Measurements from ENCODE around the gene ARFGEF2.
"Not testable (repeated sequence)": the region's sequence is repeated elsewhere in the genome, so short reads cannot be mapped to it uniquely, and the experiment has no call there.

The ARFGEF2 gene

DNA sequence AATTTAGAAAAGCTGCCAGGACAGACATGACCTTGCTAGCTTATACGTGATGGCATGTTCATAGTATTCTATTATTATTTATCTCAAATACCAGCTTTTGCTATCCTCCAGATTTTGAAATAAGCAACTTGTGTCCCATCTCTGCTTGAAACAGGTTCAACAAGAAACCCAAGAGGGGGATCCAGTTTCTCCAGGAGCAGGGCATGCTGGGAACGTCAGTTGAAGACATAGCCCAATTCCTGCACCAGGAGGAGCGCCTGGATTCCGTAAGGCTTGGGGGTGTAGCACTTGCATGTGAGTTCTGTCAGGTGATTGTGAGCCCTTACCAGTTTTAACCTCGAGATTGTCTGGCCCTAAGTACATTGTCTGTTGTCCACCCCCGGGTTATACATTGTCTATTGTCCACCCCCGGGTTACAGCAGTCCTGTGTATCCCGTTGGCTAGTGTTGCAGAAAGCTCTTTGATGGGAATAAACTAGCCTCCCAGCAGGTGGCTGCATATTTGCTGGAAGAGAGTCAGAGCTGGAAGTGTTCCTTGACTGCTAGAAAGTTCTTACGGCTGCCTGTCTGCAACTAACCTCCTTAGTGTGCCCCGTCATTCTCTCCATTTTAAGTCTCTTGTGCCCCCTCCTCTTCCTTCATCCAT, 63.2 kb downstream of the ARFGEF2 start:
- in situ Hi-C loops (cut with MboI; ENCODE audit: low sequenced_read_pairs) = no loop called here

DNA sequence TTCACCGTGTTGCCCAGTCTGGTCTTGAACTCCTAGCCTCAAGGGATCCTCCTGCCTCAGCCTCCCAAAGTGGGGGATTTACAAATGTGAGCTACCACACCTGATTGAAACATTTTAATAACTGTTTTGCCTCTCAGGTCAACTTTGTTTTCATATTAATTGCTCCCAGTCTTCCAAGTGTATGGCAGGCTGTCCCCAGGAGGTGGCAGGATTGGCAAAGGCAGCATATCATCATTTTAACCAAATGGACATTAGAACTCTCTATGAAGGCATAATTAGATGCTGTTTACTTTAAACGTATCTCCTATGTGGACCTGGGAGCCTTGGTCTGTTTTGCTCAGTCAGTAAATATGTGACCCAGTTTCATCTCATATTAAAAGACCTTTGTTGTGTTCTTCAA, 65.4 kb downstream of the ARFGEF2 start:
- in situ Hi-C loops (cut with MboI; ENCODE audit: low sequenced_read_pairs) = no loop called here

DNA sequence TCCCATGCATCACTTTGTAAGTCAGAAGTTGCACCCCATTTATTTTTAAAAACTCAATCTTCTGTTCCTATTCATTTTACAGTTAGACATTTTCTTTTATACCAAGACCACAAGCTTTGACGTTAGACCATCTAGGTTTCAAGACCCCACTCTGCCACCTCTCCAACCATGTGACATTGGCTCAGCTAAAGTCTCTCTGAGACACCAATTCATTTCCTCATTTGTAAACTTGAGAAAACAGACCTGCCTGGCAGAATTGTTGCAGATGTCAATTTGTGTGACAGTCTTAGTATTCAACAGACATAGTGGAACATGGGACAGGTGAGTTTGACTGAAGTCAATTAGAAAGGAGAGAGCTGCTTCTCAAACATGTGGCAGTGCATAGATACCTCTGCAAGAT, 69.0 kb downstream of the ARFGEF2 start:
- in situ Hi-C loops (cut with MboI; ENCODE audit: low sequenced_read_pairs) = no loop called here

DNA sequence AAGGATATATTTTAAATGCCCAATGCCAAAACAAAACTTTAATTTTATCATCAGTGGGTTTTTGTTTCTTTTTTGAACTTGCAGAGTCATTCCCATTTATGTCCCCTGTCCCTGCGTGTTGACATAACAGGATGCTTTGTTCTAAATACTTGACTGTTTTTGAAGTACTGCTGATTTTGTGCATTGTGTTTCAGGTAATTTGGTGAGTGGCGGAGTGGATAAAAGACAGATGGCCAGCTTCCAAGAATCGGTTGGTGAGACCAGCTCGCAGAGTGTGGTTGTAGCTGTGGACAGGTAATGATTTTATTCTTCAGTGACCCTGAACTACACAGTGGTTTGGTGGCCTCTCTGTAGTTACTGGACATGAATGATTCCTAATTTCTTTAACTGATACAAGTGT, 74.1 kb downstream of the ARFGEF2 start:
- in situ Hi-C loops (cut with MboI; ENCODE audit: low sequenced_read_pairs) = no loop called here

DNA sequence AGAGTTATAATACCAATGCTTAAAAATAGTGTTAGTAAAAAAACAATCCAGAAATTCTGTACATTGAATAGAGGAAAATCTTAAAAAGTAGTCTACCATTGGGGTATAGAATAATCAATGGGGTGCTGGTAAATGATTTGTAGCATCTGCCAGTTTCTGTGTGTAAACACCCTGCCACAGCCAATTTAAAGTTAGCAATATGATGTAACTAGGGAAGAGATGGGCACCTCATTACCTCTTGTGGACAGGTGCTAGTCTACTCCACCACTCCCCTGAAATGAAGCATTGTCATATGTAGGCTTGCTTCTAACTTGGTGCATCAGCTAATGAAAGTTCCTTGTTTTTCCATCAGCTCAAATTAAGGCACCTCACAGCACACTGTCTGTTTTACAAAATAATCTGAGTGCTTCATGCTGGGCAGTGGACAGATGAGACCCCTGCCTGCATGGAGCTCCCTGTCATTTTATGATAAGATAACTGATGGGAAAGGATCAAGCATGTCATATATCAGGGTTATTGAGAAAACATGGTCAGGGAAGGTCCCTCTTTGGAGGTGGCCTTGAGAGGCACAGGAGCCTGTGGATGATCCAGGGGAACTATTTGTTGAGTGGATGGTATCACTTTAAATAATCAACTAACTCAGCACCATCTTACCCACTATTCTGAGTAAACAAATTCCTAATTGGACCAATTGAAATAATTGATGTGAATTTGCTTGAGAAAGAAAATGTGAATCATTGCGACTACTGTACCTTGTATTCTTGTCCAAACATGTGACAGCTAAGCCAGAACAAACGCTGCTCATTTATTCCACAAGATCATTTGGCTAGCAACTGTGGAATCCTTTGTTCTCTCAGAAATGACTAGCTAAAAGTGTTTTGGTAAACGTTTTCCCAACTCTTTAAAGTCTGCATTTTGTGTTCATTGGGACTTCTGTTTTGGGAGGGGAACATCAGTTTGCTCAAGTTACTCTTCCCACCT, 78.7 kb downstream of the ARFGEF2 start:
- in situ Hi-C loops (cut with MboI; ENCODE audit: low sequenced_read_pairs) = no loop called here

DNA sequence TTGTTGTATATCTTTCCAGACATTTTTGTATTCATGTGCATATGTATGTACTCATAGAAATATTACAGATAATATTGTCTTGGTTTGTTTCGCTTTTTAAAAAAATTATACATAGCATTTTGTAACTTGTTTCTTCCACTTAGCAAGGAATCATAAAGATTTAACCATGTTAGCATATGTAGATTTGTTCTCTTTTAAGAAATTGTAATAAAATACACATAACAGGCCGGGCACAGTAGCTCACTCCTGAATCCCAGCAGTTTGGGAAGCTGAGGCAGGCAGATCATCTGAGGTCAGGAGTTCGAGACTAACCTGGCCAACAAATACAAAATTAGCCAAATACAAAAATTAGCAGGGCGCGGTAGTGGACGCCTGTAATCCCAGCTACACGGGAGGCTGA, 80.2 kb downstream of the ARFGEF2 start:
- in situ Hi-C loops (cut with MboI; ENCODE audit: low sequenced_read_pairs) = no loop called here

DNA sequence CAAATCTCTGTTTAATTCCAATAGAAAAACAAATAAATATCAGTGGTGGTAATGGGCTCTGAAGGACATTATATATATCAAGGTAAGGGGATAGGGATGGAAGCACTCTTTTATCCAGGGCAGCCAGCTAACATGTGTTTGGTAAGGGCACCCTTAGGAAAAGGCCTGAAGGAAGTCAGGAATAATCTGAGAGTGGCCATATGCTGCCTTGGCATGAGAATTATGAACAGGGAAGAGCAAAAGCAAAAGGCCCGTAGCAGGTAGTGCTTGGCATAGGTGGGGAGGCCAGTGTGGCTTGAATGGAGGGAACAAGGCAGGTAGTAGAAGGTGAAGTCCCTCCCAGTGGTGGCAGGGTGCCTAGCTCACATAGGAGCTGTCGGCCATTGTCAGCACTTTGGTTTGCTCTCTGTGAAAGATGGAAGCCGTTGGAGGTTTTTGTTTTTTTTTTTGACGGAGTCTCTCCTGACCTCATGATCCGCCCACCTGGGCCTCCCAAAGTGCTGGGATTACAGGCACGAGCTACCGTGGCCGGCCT, 85.0 kb downstream of the ARFGEF2 start:
- in situ Hi-C loops (cut with MboI; ENCODE audit: low sequenced_read_pairs) = no loop called here

DNA sequence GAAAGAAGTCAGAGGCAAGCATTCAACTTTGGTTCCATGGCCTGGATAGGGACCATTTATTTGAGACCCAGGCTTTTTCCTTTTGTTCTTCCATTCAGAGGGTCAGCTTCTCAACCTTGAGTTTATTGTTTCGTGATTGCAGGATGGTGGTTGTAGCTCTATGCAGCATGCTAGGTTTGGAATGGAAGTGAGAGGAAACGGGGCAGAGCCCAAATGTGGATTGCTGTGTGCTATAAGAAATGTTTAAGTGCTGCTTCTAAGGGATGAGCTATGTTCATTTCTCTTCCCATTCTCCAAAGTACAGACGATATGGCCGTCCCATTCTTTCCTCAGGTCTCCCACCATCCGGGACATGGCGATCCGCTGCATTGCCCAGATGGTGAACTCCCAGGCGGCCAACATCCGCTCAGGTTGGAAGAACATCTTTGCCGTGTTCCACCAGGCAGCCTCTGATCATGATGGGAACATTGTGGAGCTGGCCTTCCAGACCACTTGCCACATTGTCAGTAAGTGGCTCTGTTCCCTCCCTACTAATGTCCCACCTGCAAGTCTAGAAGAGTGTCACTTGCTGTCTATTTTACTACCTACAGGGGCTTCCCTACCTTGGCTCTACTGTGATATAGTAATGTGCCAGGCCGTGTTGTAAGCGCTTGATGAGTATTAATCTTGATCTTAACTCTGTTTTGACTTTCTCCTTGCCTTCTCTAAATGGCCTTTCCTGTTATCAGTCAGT, 88.6 kb downstream of the ARFGEF2 start:
- in situ Hi-C loops (cut with MboI; ENCODE audit: low sequenced_read_pairs) = no loop called here

DNA sequence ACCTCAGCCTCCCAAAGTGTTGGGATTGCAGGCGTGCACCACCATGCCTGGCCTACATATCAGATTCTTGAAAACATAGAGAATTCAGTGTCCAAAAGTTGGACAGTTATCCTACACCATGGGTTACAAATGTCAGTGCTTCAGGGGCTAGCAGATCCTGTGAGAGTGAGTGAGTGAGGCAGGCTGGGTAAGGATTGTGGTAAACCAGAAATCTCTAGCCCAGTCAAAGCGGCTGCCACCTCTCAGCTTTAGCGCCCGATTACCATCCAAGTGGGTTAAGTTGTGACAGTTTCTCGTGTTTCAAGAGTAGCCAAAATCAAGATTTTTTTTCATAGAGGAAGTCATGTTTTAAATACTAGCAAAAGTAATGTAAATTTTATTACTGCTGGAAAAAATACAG, 102.7 kb downstream of the ARFGEF2 start:
- in situ Hi-C loops (cut with MboI; ENCODE audit: low sequenced_read_pairs) = no loop called here

DNA sequence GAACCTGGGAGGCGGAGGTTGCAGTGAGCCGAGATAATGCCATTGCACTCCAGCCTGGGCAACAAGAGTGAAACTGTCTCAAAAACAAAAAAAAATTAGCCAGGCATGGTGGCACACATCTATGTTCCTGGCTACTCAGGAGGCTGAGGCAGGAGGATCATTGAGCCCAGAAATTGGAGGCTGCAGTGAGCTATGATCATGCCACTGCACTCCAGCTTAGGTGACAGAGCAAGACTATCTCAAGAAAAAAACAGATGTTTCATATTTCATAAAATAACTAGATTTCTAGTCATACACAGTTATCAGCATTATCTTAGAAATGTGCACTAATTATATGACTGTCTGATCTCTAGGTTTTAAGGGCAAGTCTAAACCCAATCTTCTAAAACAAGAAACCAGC, 106.7 kb downstream of the ARFGEF2 start:
- in situ Hi-C loops (cut with MboI; ENCODE audit: low sequenced_read_pairs) = not testable (repeated sequence)

DNA sequence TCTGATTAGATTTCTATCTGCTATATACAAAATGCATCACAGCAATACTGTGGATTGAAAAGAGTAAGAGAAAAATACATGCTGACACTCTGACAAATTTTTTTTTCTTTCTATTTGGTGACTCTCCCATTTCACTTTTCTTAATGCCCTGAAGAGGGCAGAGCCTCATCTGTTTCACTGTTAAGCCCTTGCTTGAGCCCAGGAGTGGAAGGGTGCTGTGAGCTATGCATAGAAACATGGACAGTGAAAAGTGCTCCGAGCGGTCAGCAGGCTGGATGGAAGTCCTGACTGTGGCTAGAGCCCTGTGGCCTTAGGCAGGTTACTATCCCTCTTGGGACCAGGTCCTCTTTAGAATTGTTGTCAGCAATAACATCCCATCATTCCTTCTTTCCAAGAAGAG, 107.2 kb downstream of the ARFGEF2 start:
- in situ Hi-C loops (cut with MboI; ENCODE audit: low sequenced_read_pairs) = no loop called here

DNA sequence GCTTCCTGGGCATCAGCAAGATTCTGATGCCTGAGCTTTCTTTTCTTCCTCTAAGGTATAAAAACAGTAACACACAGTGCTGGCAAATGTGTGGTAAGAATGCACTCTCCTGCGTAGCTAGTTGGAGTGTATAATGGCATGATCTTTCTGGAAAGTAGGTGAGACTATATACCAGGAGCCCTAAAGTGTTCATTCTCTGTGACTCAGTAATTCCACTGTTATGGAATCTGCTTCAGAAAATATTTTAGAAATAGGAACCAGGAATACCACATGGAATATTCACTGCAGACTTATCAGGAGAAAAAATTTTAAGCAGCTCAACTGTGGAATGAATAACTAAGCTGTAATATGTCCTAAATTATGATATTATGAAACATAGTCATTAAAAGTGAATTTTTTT, 107.7 kb downstream of the ARFGEF2 start:
- in situ Hi-C loops (cut with MboI; ENCODE audit: low sequenced_read_pairs) = no loop called here

DNA sequence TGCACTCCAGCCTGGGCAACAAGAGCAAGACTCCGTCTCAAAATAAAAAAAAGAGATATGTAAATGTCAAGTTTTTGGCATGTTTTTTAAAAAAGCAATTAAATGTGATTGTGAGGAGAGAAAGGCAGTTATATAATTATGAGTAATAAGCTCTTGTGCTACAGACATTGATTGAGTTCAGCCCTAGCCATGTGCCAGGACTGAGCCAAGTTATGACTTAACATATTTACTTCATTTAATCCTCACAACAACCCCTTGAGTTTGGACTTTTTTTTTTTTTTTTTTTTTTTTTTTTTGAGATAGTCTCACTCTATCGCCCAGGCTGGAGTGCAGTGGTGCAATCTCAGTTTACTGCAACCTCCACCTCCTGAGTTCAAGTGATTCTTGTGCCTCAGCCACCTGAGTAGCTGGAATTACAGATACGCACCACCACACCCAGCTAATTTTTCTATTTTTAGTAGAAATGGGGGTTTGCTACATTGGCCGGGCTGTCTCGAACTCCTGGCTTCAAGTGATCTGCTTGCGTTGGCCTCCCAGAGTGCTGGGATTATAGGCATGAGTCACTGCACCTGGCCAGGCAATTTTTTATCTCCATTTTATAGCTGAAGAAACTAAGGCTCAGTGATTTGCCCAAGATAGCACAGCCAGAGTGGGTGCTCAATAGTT, 109.6 kb downstream of the ARFGEF2 start:
- in situ Hi-C loops (cut with MboI; ENCODE audit: low sequenced_read_pairs) = no loop called here

DNA sequence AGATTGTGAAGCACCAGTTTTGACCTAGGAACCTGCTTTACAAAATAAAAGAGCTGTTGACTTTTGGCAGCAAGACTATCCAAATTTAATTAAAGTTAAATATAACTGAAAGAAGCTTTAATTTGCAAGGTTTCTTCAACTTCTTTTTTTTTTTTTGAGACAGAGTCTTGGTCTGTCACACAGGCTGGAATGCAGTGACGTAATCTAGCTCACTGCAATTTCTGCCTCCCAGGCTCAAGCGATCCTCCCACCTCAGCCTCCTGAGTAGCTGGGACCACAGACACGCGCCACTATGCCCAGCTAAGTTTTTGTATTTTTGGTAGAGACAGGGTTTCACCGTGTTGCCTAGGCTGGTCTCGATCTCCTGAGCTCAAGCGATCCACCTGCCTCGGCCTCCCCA, 110.9 kb downstream of the ARFGEF2 start:
- in situ Hi-C loops (cut with MboI; ENCODE audit: low sequenced_read_pairs) = no loop called here

DNA sequence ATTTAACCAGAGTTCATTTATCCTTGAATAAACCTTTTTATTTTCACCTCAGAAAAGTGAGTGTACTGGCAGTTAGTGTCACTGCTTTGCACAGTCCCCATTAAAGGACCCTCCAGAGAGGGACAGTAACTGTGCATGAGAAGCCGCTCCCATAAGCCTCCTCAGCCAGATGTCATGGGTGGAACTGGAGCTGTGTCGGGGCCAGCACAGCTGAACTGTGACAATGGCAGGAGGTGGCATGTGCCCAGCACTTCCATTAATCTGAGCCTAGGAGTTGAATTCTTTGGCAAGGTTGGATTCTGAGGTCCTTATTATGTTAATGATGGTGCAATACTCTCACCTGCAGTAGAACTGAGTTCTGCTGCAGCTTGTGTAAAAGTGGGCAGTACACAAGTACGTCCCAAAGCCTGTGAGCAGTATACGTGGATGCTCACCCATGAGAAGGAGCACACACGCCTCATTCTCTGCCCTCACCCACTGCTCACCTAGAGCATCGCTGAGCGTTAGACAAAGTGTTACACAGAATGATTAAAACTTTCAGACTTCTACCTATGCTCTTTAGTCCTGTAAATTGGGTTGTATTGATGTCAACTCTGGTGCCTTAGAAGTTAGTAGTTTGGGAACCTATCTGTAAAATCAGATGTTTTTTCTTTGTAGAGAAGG, 112.7 kb downstream of the ARFGEF2 start:
- in situ Hi-C loops (cut with MboI; ENCODE audit: low sequenced_read_pairs) = no loop called here

DNA sequence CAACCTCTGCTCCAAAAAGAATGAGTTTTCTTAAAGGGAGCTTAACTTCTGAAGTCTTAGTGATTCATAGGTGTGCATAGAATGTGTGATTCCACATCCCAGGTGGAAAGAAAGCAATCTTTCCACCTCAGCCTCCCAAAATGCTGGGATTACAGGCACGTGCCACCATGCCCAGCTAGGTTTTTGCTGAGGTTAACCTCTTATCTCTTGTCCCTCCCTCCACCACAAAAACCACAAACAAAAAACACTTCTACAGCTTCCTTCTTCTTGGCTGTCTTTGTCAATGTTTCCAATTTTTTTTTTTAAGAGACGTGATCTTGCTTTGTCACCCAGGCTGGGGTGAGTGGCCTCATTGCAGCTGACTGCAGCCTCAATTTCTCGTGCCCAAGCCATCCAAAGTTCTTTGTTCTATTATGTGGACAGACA, 116.5 kb downstream of the ARFGEF2 start:
- in situ Hi-C loops (cut with MboI; ENCODE audit: low sequenced_read_pairs) = no loop called here

DNA sequence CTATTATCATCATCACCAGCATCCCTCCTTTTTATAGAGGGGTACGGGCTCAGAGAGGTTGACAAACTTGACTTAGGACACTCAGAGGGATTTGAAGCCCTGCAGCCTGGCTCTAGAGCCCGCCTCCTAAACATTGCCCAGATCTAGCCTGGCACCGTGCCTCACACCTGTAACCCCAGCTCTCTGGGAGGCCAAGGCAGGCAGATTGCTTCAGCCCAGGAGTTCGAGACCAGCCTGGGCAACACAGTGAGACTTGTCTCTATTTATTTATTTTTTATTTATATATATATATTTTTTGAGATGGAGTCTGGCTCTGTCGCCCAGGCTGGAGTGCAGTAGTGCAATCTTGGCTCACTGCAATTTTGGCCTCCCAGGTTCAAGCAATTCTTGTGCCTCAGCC, 118.3 kb downstream of the ARFGEF2 start:
- in situ Hi-C loops (cut with MboI; ENCODE audit: low sequenced_read_pairs) = no loop called here

DNA sequence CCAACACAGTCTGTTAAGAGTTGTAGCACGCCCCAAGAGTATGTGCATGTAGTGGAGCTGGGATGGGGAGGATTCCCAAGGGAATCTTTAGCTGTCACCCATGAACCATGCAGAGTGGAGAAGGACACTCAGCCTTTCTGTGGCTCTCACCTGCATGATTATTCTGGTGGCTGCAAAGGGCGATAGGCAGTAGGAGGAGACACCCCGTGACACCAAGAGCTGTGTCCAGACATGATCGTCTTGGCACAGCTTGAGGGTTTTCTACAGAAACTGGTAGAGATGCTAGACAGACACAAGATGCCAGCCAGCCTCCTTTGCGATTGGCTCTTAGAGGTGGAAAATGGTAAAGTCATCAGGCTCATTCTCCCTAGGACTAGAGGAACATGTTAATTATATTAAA, 121.5 kb downstream of the ARFGEF2 start:
- in situ Hi-C loops (cut with MboI; ENCODE audit: low sequenced_read_pairs) = no loop called here

DNA sequence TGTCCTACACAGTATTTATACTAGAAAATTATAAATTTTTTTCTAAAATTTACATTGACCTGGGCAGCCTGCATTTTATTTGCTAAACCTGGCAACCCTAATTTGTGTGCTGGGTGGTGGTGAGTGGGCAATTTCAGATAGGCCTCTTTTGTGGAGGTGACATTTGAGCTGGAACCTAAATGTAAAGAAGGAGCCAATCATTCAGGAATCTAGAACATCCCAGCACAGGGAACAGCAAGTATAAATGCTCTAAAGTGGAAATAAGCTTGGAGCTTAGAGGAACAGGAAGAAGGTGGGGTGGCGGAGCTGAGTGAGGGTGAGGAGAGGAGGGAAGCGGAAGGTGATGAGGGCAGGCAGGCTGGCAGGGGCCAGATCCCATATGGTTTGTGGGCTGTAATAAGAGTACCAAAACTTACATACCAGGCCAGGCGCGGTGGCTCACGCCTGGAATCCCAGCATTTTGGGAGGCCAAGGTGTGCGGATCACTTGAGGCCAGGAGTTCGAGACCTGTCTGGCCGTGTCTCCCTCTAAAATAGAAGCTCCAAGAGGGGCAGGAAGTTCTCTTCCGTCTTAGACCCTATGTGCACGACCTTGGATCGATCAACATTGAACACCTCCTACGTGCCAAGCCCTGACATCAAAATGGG, 124.1 kb downstream of the ARFGEF2 start:
- in situ Hi-C loops (cut with MboI; ENCODE audit: low sequenced_read_pairs) = no loop called here
